Ureter (tissue), 1 donor: Measurements from ENCODE around the gene NDUFA11. TPM values are rescaled to one million over a fixed set of nuclear protein-coding genes. Genes with fewer than 3 reads are reported as not detected.

Source experiments
- DNase-seq: peaks from one replicate; pipeline ENCODE4 v3.0.0-alpha.2; 2020; ENCODE audit warnings: low spot score
- total RNA-seq: library from RNA; stranded (reverse); gene quantifications from one replicate; pipeline ENCODE4 v1.2.4, GENCODE V29; 2023
- donor health status: DM: yes; HTN: yes; CAD: no.

The NDUFA11 gene
- total RNA-seq, 1 donor from 2014 or later: 177 TPM

DNA sequence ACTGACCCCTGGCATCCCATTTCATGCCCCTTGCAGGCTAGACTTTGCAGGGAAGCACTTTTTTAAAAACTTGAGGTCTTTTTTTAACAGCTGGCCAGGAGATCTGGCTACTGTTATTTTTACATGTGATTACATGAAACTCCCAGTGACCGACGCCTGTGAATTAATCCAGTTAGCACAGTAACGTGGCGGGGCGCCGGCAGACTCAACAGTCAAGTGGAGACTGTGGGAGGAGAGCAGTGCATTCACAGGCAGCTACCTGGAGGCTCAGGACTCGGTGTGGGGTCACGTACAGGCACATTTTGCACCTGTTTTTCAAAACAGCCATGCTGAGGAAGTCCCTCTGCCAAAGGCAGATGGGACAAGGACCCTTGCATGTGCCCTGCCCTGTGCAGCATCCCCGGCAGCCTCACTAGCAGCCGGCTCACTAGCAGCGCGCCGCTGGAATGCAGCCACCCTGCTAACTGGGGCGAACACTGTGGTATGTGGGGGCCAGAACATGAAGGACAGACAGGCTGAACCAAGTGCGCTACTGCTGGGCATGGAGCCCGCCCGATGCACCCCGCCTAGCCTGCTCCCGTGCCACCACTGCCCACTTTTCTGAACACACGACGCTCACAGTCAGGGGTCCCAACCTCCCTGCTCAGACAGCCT, 29.1 kb upstream of the NDUFA11 start:
- no peak for DNase-seq

DNA sequence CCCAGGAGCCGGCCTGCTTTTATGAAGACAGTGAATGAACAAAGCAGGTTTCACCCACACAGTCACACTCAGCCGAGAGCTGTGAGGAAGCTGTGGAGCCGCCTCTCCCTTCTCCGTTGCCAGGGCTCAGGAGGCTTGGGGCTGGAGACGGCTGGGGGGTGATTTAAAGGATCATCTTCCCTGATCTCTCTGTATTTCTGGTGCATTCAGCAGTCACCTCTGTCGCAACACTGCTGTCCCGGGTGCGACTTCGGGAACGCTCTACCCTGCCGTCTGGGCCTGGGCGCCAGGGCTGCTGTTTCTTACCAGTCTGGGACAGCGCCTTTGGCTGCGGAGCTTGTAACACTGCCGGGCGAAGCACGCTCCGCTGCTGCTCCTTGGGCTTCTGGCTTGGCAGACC, 28.6 kb upstream of the NDUFA11 start:
- no peak for DNase-seq

DNA sequence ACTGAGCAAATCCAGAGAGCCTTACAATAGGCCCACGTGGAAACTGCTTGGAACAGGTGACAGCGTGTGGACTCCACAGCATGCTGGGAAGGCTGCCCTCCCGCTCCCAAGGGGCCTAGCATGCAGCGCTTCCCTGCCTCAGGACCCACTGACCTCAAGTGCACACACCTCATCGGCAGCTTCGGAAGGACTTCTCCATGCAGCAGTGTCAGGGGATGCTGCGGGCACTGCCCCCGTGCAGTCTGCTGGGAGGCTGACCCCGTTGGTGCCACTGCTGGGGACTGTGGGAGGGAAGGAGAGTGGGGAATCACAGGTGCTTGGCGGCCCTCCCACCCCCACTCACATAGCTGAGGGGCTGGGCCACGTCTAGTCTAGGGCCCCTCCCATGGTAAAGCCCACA, 27.7 kb upstream of the NDUFA11 start:
- no peak for DNase-seq

DNA sequence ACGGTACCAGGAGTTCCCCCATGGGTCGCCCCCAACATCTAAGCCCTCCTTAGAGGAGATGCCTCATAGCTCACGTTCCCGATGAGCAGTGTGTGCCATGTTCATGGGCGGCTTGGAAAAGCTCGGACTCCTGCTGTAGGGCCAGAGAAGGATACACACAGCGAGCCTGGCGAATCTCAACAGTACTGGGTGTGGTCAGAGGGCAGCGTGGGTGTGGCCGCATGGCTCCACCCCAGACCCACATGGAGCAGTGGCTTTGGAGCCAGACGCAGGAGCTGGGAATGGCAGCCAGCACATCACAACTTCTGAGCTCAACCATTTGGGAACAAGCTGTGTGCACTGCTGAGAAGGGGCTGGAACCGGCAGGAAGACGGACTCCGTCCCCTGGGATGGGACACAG, 26.0 kb upstream of the NDUFA11 start:
- no peak for DNase-seq

DNA sequence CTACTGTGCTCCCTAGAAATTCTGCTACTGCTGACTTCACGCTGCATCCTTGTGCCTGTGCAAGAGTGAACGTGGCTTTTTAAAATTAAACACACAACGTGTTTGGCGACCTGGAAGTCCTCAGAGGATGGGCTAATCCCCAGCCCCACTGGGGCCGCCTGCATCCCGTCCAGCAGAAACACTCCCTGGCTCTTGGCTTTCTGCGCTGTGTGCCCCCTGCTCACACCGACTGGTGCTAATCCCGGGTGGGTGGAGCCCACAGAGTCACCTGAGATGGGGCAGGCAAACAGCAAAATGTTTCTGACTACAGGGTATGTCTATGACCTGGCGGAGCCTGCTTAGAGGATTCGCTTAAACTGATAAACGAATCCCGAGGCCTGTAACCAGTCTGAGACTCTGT, 25.6 kb upstream of the NDUFA11 start:
- DNase-seq: no peak

DNA sequence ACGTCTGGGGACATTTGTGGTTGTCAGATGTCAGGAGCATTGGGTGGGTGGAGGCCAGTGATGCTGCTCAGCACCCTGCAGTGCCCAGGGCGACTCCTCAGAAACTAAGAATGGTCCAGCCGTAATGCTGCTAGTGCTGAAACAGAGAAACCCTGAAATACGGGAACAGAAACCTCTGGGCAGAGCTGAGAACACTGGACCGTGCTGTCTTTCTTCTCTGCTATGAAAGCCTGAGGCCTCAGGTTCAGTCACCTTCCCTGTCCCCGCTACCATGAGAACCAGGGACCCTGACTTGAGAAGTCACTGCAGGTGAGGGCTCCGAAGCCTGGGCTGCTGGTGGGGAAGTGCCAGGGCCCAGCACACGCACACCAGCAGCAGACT, 23.8 kb upstream of the NDUFA11 start:
- DNase-seq: no peak

DNA sequence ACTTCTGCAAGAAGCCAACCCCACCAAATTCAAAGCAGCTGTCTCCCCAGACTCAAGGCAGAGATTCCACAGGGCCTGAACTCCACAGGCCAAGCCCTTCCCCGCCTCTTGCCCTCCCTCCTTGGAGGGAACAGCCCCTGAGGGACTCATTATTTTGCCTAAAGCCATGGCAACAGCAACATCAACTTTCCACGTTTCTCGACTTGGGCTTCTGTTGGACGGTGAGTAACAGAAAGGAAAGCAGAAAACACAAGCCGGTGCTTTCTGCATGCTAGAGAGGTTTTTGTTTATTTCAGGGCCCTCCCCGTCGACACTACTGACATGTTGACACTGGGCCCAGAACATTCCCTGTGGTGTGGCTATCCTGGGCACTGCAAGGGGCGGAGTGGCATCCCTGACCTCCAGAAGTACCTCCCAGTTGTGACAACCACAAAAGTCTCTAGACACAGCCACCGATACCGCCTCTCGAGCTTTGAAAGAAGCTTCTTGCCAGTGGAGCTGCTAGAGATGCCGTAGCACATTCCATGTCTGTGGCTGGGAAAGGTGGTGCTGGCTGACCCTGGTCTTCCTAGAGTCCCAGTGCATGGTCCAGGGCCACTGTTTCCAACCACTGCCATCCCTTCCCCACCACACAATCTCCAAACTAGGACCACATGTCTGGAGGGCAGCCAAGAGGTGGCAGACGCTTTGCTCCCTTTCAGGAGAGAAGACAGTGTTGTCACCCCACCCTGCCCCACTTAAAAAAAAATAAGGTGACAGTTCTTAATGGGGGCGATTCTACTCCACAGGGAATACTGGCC, 23.3 kb upstream of the NDUFA11 start:
- DNase-seq: no peak

DNA sequence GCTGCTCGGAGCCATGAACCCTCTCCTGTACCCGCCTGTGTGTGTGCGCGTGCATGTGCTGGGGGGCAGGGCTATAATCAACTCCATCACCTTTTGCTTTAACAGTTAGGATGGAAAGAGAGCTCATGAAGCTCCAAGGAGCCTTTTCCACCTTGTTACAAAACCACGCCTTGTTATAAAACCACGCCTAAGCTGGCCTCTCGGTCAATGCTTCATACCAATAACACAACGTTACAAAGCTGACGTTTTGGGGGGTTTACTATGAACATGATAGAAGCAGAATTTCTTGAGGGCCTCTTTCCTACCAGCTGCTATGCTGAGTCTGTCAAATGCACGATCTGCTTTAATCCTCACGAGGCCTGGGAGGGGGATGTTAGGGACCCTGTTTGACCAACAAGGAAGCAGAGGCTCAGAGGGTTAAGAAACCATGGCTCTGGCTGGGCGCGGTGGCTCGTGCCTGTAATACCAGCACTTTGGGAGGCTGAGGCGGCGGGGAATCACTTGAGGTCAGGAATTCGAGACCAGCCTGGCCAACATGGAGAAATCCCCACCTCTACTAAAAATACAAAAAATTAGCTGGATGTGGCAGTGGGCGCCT, 22.3 kb upstream of the NDUFA11 start:
- no peak for DNase-seq

DNA sequence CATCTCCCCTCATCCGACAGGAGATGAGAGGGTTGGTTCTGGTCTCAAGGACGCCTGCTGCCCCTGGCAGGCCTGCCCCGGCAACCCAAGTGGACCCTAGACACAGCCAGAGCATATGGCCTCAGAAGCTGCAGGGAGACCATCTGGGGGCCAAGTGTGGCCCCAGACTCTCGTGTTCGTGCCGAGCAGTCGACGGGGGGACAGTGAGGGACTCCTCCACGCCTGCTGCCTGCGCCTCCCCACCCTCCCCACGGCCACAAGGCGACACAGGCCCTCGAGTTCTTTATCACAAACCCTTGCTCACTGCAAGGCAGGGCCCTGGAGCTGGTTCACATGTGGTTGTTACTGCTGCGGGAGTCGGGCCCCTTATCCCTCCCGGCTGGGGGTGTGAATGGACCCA, 19.8 kb upstream of the NDUFA11 start:
- DNase-seq: no peak

DNA sequence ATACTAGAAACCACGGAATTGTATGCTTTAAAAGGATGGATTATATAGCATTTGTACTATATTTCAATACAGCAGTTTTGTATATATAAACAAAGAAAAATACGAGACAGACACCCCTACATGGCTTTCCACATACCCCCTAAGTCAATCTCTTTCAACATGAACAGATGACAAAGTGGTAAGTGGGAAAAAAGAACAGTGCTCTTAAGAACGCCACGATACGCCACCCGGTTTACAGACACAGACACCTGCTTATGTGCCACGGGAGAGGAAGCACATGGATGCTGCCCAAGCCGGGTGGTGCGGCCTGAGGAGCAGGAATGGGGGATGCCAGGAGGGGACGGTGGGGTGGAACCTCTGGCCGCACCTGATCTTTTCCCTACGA, 18.6 kb upstream of the NDUFA11 start:
- DNase-seq: no peak

DNA sequence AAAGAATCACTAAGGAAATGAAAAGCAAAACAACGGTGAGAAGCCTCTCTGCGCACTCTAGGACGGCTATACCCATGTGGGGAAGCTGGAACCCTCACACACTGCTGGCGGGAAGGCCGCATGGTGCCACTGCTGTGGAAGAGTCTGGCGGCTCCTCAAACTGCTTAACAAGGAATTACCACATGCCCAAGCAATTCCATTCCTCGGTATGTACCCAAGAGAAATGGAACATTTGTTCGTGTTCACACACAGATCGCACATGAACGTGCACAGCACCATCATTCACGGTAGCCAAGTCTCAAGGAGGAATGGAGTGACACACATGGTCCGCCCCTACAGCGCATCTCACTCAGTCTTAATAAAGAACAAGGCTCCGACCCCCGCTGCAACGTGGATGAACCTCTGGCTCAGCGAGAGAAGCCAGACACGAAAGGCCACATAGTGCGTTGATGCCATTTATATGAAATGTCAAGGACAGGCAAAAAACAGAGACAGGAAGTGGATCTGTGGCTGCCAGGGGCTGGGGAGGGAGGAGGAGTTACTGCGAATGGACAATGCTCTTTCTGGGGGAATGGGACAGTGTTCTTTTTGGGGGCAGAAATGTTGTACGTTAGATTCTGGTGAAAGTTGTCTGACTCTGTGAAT, 18.0 kb upstream of the NDUFA11 start:
- no peak for DNase-seq

DNA sequence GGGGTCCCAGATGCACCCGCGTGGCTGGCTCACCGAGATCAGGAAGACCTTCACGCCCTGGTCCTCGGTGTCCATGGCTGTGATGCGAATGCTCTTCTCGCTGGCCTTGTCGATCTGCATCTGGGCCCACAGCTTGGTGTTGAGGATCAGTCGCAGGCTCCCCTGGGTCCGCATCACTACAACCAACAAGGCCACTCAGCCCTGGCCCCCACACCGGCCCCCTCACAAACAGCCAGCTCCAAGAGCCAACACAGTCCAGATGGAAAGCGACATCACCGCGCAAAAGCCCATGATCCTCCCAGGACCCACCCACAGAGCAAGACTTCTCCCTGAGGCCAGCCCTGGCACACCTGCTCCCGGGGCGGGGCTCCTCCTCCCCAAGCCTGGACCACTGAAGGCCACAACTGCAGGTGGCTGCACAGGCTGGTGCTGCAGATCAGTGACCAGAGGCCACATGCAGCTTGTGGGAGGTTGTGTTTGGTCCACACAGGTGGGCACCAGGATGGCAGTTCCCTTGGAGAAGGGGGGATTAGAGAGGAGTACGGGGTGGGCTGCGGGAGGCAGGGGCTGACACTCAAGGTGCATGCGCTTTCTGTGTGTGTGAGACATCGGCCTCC, 15.0 kb upstream of the NDUFA11 start:
- no peak for DNase-seq

DNA sequence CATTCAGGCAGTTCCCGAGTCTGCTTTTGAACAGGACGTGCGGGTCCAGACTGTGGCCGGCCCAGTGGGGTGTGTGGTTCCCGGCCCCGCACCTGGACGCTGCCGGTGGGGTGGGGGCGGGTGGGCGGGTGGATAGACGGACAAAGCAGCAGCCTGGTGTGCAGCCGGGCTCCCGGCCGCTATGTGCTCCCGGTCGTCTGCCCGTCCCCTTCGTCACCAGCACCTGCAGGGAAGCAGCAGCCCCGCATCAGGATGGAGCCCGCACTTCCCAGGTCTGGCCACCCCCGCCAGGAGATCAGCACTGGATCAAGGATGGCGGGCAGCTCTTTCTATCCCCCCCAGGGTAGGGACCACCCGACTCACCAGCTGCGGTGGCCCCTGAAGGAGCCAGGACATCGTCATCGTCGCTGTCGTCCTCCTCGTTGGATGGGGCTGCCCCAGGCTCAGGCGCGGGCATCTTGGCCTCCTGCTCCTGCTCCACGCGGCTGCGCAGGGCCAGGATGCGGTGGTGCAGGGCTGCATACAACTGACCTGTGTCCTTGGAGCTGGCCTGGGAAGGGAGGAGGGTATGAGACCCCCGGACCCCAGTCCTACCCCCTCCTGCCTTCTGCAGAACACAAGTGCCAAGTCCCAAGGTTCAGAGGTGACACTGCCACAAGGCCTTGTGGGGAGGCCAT, 14.0 kb upstream of the NDUFA11 start:
- no peak for DNase-seq

DNA sequence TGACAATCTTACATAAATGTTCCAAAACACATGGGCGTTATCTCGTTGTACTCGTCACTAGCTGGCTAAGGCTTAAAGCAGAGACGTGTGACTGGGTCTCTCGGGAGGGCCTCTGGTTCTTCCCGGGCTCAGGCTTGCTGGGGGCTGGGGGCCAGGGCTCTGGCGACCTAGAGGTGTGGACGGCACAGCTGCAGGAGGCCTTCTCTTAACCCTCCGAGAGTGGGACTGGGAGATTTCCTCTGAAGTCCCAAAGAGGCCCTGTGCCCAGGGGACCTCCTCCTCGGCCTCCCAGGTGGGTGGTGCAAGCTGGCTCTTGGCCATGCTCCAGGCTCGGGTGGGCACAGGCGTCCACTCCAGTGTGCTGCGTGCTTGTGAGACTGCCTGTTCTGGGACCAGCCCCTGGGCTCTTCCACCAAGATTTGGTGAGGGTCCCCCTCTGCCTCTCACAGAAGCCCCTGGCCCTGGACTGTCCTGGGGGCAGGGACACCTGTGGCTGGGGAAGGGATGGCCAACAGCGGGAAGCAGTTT, 12.7 kb upstream of the NDUFA11 start:
- DNase-seq: no peak

DNA sequence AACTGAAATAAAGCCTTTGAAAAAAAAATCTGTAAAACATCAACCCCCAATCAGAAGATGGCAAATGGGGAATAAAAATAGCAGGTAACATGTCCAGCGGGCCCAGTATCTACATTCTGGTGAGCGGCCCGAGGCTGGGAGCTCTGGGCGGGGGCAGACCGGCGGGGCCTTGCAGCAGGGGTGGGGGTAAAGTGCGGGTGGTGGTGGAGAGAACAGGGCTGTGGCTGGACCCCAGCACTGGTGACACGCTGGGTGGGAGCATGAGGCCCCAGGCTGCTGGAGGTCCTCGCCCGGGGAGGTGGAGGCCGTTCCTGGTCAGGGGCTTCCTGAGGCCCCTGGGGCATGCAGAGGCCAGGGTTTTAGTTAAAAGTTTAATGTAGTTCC, 12.2 kb upstream of the NDUFA11 start:
- DNase-seq: no peak

DNA sequence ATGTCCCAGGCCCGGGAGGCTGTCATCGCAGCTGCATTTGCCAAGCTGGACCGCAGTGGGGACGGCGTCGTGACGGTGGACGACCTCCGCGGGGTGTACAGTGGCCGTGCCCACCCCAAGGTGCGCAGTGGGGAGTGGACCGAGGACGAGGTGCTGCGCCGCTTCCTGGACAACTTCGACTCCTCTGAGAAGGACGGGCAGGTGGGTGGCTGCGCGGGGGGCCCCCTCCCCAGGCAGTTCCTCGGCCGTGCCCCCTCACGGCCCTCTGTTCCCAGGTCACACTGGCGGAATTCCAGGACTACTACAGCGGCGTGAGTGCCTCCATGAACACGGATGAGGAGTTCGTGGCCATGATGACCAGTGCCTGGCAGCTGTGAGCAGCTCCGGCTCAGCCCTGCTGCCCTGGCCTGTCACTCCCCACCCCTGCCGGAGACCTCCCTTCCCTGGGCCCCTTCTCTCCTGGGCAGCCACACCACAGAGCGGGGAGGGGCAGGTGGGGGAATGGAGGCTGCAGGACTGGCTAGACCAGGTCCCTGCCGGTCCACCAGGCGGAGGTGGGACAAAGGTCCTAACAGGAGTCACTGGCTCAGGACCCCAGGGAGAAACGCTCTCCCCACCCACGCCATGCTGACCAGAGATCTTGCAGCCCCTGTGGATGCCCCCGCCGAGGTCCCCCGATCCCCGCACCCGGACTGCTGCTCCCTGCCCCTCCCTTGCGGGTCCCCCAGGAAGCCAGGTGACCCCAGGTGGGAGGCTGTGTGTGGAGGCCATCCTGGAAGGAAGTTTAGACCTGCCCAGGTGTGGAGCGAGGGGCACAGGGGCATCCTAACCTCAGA, 11.6 kb upstream of the NDUFA11 start:
- DNase-seq: peak; percentile 85

DNA sequence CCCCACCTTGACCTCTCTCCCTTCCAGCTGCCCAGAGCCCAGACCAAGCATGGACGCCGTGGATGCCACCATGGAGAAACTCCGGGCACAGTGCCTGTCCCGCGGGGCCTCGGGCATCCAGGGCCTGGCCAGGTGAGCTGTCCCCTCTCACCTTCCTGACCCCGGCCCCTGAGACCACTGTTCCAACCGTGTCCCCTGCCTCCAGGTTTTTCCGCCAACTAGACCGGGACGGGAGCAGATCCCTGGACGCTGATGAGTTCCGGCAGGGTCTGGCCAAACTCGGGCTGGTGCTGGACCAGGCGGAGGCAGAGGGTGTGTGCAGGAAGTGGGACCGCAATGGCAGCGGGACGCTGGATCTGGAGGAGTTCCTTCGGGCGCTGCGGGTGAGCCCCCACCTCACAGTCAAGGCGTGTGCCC, 10.8 kb upstream of the NDUFA11 start:
- DNase-seq: no peak

DNA sequence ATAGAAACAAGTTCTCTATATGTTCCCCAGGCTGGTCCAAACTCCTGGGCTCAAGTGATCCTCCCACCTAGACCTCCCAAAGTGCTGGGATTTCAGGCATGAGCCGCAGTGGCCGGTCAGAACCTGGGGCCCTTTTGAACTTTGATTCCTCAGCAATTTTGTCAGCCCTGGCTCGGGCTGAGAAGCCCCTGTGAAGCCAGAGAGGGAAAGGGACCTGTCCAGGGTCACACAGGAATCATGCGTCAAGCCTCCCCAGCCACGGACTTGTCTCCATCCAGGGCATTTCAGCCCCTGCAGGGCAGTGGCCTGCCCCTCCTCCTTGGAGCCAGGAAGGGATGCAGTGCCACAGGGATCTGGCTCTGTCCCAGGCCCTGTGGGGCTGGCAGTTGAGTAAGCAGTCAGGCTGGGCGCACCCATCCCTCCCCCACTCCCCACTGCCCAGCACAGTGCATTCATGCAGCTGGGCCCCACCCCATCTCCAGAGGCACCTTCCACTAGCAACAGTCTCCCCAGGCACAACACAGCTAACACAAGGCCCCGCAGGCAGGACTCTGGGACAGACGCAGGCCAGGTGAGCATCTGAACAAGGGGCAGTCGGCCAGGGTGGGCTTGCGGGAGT, 10.3 kb upstream of the NDUFA11 start, which contains the start of gene CAPS:
CAPS (plus strand) TSS at position 516 of the 619 bp plus-strand sequence. CDS start 153 bp downstream, outside the sequence.
- peak; percentile 85 for DNase-seq

DNA sequence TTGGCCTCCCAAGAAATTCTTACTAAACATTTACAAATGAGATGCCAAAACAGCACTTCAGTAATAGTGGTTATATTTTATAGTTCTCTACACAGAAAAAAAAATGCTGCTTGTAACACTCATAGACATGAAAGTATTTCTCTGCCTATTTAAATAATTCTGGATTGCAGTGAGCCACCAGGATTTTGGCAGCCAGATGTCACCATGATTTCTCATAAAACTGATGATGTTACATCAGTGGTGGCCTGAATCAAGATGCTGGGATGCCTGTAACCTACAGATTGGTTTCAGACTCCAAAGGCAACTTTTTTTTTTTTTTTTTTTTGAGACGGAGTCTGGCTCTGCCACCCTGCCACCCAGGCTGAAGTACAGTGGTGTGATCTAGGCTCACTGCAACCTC, 7.8 kb upstream of the NDUFA11 start:
- no peak for DNase-seq

DNA sequence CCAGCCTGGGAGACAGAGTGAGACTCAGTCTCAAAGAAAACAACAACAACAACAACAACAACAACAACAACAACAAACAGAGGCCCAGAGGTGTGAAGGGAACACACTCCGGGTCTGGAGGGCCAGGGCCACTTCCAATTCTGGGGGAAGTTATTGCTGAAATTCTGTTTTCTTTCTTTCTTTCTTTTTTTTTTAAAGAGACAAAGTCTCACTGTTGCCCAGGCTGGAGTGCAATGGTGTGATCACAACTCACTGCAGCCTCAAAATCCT, 7.0 kb upstream of the NDUFA11 start:
- DNase-seq: no peak
